T1000 (cell line): ENCODE measurements around the gene RMND1.
A peak's percentile ranks its signal among the peaks of the same experiment; 100 is the strongest.
"Not testable (repeated sequence)": the region's sequence is repeated elsewhere in the genome, so short reads cannot be mapped to it uniquely, and the experiment has no call there.

ENCODE experiments used
- DNase-seq: peaks from one replicate; lab custom pipeline; 2025; ENCODE audit warnings: mixed read lengths; lab: John Stamatoyannopoulos, UW

RMND1 gene, protein sequence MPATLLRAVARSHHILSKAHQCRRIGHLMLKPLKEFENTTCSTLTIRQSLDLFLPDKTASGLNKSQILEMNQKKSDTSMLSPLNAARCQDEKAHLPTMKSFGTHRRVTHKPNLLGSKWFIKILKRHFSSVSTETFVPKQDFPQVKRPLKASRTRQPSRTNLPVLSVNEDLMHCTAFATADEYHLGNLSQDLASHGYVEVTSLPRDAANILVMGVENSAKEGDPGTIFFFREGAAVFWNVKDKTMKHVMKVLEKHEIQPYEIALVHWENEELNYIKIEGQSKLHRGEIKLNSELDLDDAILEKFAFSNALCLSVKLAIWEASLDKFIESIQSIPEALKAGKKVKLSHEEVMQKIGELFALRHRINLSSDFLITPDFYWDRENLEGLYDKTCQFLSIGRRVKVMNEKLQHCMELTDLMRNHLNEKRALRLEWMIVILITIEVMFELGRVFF

DNA sequence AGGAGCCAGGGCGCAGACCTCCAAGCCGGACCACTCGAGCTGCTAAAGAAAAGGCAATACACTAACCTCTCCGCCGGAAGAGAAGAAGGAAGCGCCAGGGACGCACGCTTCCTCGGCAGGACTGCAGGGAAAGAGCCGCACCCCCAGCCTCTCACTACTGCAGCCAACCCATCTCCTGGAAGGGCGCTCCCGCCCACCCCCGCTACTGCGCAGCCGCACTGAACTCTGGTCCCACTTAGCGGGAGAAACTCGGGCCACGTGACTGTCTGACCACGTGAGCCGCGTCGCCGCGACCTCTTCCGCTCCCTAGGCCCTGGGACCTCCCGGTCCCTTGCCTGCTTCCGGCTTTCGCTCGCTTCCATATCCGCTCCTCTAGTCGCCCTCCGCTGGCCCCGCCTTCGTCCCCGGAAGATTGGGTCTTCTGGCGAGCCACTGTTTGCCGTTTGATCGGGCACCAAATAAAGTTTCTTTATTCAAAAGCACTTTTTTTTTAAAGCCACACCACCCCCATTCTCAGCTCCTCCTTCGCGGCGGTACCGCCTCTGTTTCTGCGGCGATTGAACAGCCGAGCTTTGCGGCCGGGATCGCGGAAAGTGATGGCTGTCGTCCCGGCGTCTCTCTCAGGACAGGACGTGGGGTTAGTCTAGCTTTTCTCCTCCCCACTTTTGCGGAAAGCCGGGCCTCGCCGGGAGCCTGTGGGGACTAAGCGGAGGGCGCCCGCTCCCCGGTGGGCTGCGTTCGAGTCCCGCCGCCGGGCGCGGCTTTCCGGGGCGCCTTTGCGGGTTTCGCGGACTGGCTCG is at the start of gene RMND1:
Gene RMND1, minus strand, starts transcription at position 177 of the 800 bp plus-strand sequence. CDS start 6,315 bp downstream, outside the sequence.
- peak; percentile 99 for DNase-seq

GRCh38 chr6:151499551-151499950 is 47.6 kb upstream of the RMND1 start:
- no peak for DNase-seq

DNA sequence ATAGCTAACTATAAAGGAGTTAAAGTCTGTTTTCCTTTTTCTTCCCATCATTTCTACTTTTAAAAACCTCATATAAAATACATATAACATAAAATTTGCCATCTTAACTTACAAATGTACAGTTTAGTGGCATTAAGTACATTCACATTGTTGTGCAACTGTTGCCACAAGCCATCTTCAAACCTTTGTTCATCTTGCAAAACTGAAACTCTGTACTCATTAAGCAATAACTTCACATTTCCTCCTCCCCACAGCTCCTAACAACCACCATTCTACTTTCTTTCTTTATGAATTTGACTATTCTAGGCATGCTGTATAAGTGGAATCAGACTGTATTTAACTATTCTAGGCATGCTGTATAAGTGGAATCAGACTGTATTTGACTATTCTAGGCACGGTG is 46.4 kb upstream of the RMND1 start:
- no peak for DNase-seq

GRCh38 chr6:151497905-151498304 is 46.0 kb upstream of the RMND1 start:
- no peak for DNase-seq

- DNase-seq, result no peak
Observed at GRCh38 chr6:151495380-151495779, 43.5 kb upstream of the RMND1 start.

DNA sequence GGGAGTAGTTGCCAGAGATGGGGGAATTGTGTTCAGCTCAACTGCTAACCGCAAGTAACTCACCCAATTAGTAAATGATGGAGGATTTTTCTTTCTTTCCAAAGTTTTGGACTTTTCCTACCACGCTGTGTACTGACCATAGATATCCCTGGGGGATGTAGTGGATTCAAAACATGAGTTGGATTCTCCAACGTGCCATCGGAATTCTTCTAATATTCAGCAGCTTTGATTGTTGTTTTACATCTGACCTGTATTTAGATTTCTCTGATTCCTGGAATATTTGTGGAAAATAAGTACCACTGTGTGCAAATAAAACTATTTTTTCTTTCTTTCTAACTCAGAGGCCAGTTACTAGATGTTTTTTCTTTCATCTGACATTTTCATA is 43.0 kb upstream of the RMND1 start:
- no peak for DNase-seq

- no peak for DNase-seq
Observed at GRCh38 chr6:151494235-151494935, 42.5 kb upstream of the RMND1 start.

DNA sequence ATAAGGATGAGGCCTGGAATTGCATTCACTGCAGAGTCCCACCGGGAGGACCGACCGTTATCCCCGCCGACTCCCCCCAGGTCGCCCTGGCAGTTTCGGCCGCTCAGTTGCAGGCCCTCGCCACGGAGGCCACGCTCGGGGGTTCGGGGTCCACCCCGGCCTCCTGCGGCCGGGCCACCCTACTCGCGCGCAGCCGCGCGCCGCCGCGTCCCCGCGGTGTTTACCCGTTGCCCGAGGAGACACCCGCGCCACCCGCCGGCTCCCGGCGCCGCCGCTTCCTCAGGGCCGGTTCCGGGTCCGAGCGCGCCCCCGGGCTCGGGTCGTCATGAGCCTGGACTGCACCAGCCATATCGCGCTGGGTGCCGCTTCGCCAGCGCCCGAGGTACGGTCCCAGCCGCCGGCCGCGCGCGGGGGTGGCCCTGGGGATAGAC is 41.9 kb upstream of the RMND1 start, which contains the start of gene CCDC170:
Gene CCDC170, plus strand, starts transcription at position 214 of the 431 bp plus-strand sequence. Its CDS starts 112 bp downstream, at position 326.
- no peak for DNase-seq

- no peak for DNase-seq
Observed at GRCh38 chr6:151493161-151493803, 41.4 kb upstream of the RMND1 start.

DNA sequence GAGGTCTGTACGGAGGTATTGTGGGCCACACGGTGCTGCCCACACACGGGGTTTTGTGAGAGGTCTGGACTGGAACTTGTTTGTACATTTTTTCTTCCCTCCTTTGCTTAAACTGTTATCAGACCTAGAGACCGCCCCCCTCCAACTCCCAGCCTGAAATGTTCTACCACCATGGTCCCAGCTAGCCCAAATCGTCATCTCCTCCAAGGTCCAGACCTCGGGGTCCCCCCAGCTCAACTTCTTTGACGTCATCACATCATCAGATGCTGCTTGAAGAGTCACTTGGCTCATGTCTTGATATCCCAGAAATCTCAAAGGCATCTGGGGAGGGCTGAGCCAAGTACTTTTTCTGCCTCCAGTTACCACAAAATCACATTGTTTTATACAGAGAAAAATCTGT is 39.1 kb upstream of the RMND1 start:
- DNase-seq, result no peak

DNA sequence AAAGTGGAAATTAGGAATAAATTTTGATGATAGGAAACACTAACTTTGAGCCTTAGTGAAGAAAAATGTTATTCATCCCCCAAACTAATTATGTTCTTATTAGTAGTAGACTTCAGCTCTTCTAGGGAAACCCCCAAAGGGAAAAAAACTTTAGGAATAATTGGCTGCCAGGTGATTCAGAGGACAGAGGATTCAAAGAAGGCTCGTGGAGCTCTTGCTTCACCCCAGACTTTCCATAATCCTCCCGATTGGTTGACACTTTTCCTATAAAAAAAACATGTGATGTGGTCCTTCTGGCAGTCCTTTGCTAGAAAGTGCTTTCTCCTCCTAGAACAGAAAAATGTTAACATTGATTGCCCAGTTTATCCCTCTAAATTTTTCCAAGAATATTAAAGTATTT is 36.3 kb upstream of the RMND1 start:
- DNase-seq, result no peak

GRCh38 chr6:151483994-151484393 is 32.1 kb upstream of the RMND1 start:
- DNase-seq, result no peak

- no peak for DNase-seq
Observed at GRCh38 chr6:151482290-151482689, 30.4 kb upstream of the RMND1 start.

DNA sequence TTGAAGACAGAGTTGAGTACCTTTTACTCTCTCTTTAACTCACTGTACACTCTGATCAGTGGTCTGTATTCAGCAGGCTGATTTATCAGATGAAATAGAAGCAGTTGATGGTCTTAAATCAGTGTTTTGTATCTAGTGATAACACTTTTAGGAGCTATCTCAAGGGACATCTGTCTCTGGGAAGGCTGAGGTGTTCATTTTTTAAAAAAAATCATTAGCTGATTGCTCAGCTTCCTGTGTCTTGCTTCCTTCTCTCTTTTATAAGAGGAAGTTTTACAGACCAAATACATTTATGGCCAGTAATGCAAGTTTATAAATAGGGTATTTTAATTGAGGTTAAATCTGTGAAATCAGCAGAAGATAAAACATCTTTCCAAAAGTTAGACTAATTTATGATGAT is 29.9 kb upstream of the RMND1 start:
- no peak for DNase-seq

- DNase-seq, result no peak
Observed at GRCh38 chr6:151478670-151479069, 26.7 kb upstream of the RMND1 start.

GRCh38 chr6:151477726-151478125 is 25.8 kb upstream of the RMND1 start:
- no peak for DNase-seq

DNA sequence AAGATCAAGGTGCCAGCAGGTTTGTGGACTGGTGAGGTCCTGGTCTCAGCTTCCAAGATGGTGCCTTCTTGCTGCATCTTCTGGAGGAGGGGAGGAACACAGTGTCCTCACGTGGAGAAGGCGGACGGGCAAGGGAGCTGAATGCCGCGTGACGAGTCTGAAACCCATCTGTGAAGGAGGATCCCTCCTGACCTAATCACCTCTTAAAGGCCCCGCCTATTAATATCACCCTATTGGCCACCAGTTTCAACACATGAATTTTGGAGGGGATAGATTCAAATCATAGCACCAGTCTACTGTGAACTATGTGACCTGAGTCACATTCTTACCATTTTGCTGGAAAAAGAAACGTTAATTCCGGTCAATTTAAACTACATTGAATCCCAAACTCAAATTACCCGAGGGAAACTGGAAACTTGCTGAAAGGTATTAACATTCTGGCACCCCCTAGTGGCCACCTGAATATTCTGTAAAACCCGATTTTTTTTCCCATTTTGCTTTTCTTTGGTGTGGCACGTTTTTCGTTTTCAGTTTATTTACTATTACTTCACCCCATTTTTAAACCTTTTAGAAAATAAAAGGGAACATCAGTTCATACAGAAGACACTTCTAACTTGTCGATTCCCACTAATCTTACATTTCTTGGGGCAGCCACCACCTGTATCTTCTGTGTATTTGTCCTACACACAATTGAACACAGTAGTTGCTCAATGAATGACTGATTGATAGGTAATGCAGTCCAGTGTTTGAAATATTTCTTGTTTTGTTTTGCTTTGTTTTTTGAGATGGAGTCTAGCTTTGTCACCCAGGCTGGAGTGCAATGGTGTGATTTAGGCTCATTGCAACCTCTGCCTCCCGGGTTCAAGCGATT is 24.0 kb upstream of the RMND1 start:
- DNase-seq, result no peak

GRCh38 chr6:151464702-151465101 is 12.8 kb upstream of the RMND1 start:
- no peak for DNase-seq

DNA sequence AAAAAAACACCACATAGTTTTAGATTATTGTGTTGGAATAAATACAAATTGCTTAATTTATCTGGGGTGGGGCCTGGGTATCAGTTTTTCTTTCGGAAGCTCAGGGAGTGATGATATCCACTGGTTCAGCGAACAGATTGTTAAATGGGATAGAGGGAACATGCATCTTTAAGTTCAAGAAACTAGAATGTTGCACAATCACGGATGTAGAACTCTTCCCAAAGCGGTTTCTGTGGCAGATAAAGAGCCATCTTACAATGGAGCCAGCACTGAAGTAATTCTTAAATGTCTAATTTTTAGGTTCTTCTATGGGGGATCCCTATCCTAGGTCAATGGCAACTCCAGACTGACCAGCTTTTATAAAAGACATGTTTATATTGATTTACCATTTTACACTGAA is 9.7 kb upstream of the RMND1 start:
- DNase-seq, result no peak

- DNase-seq, result not testable (repeated sequence)
Observed at GRCh38 chr6:151455751-151456398, 3.9 kb upstream of the RMND1 start.
